ENCODE measurements around the gene PIK3R6. TPM values are rescaled to one million over a fixed set of nuclear protein-coding genes. Genes with fewer than 3 reads are reported as not detected.

Gene PIK3R6
- polyA plus RNA-seq, 1 donor (not counting 4 experiments of a cell fraction or from before 2014, with no cell fraction given): 0.03 TPM

- no peak overlapping the region for H3K4me2 ChIP-seq (ENCODE audit: control insufficient read depth, extremely low read depth, insufficient read depth, low read depth, low read length)
- H3K4me1 ChIP-seq (ENCODE audit: control insufficient read depth, extremely low read depth, insufficient read depth, low read length): no peaks in the 10 kb centered on the region
- no peak overlapping the region for H3K9ac ChIP-seq (ENCODE audit: control insufficient read depth, extremely low read depth, insufficient read depth, low read length)
- no peaks in the 10 kb centered on the region for H3K27me3 ChIP-seq (ENCODE audit: control insufficient read depth, extremely low read depth, insufficient read depth, low read length)
- TF ChIP-seq EZH2 (IDR thresholded peaks at IDR 0.05; ENCODE audit: low read length) (no peak), CTCF (optimal IDR thresholded peaks at IDR 0.05 in 1 of 3, IDR thresholded peaks at IDR 0.05 in 1 of 3, conservative IDR thresholded peaks at IDR 0.05 in 1 of 3; ENCODE audit: extremely low read depth in 1 of 3, insufficient read depth in 2 of 3, low read length in 3 of 3) (no peak)
- dilution Hi-C loops (cut with MboI; ENCODE audit: extremely low pct_ligation_motif_present, low sequenced_read_pairs): no loop called here
- no peaks in the 10 kb centered on the region for H3K9me1 ChIP-seq (ENCODE audit: control insufficient read depth, extremely low read depth, insufficient read depth, low read length)
- FAIRE-seq (no peak), DNase-seq (ENCODE audit: low read depth, low spot score) (no peak)
- no peak overlapping the region for H3K4me3 ChIP-seq (ENCODE audit: control insufficient read depth in 2 of 3, extremely low read depth in 1 of 3, insufficient read depth in 2 of 3, low read depth in 1 of 3, low read length in 3 of 3)
- H4K20me1 ChIP-seq (ENCODE audit: control insufficient read depth, extremely low read depth, insufficient read depth, low read length): no peaks in the 10 kb centered on the region
- no peaks in the 10 kb centered on the region for H3K36me3 ChIP-seq (ENCODE audit: control insufficient read depth in 2 of 2, extremely low read depth in 1 of 2, insufficient read depth in 2 of 2, low read length in 2 of 2)
- H2AFZ ChIP-seq (ENCODE audit: control insufficient read depth, low read length): no peak overlapping the region
- H3K9me3 ChIP-seq (ENCODE audit: control insufficient read depth, low read depth, low read length): no peaks in the 10 kb centered on the region
- no peak overlapping the region for H3K27ac ChIP-seq (ENCODE audit: control insufficient read depth, insufficient read depth, low read length)
- no peaks in the 10 kb centered on the region for H3K79me2 ChIP-seq (ENCODE audit: control insufficient read depth, insufficient read depth, low read length)
Measured at GRCh38 chr17:8762012-8762411, 105.5 kb downstream of the PIK3R6 start.

DNA sequence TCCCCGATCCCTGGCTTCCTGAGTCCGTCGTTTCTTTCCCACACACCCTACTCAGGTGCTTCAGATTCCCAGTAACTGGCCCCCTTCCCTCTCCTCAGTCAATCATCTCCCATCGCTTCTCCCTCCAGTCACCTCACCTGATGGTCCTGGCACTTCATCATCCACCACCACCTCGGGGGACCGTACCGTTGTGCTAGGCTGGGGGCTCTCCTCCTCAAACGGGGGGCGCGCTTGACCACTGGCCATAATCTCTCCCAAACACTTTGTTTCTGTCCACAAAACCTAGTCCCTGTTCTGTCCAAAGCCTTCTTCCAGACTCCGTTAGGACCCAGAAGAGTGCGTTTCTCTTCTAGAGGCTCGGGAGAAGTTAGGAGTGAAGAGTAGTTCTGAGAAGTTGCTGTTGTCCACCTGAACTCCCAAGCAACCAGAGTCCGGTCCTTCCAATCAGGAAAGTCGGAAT, 109.3 kb downstream of the PIK3R6 start, which contains the start of gene SPDYE4:
Gene SPDYE4 (minus strand): TSS at position 410 of the 460 bp plus-strand sequence. CDS start 164 bp downstream, at position 246.
- H2AFZ ChIP-seq (ENCODE audit: control insufficient read depth, low read length): no peak within 1 kb of the TSS
- H3K4me2 ChIP-seq (ENCODE audit: control insufficient read depth, extremely low read depth, insufficient read depth, low read depth, low read length): no peak within 1 kb of the TSS
- dilution Hi-C loops (cut with MboI; ENCODE audit: extremely low pct_ligation_motif_present, low sequenced_read_pairs): no loop called here
- no peak within 1 kb of the TSS for H3K4me3 ChIP-seq (ENCODE audit: control insufficient read depth in 2 of 3, extremely low read depth in 1 of 3, insufficient read depth in 2 of 3, low read depth in 1 of 3, low read length in 3 of 3)
- no peaks in the 10 kb centered on the region for H3K4me1 ChIP-seq (ENCODE audit: control insufficient read depth, extremely low read depth, insufficient read depth, low read length)
- no peaks in the 10 kb centered on the region for H3K36me3 ChIP-seq (ENCODE audit: control insufficient read depth in 2 of 2, extremely low read depth in 1 of 2, insufficient read depth in 2 of 2, low read length in 2 of 2)
- FAIRE-seq (no peak), DNase-seq (ENCODE audit: low read depth, low spot score) (no peak)
- no peaks in the 10 kb centered on the region for H3K79me2 ChIP-seq (ENCODE audit: control insufficient read depth, insufficient read depth, low read length)
- no peaks in the 10 kb centered on the region for H3K9me3 ChIP-seq (ENCODE audit: control insufficient read depth, low read depth, low read length)
- no peak for TF ChIP-seq EZH2 (IDR thresholded peaks at IDR 0.05; ENCODE audit: low read length)
- TF ChIP-seq CTCF (optimal IDR thresholded peaks at IDR 0.05 in 1 of 3, IDR thresholded peaks at IDR 0.05 in 1 of 3, conservative IDR thresholded peaks at IDR 0.05 in 1 of 3; ENCODE audit: extremely low read depth in 1 of 3, insufficient read depth in 2 of 3, low read length in 3 of 3): no peak
- H3K27ac ChIP-seq (ENCODE audit: control insufficient read depth, insufficient read depth, low read length): no peak within 1 kb of the TSS
- H3K27me3 ChIP-seq (ENCODE audit: control insufficient read depth, extremely low read depth, insufficient read depth, low read length): no peaks in the 10 kb centered on the region
- no peaks in the 10 kb centered on the region for H4K20me1 ChIP-seq (ENCODE audit: control insufficient read depth, extremely low read depth, insufficient read depth, low read length)
- H3K9ac ChIP-seq (ENCODE audit: control insufficient read depth, extremely low read depth, insufficient read depth, low read length): no peak within 1 kb of the TSS
- H3K9me1 ChIP-seq (ENCODE audit: control insufficient read depth, extremely low read depth, insufficient read depth, low read length): no peaks in the 10 kb centered on the region
